ENCODE measurements around the gene MAP3K3.

DNA sequence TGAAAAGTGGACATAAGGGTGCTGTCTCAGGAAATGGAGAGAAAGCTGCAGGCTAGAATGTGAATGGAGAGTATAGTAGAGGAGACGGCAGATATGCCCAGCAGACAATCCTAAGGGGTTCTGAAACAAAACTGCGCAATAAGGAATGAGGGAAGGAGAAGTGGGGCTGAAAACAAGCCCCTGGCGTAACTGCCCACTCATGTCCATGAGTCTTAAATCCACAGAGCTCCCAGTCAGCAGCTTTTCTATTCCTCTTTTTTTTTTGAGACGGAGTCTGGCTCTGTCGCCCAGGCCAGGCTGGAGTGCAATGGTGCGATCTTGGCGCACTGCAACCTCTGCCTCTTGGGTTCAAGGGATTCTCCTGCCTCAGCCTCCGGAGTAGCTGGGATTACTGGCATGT lies 113.5 kb downstream of the MAP3K3 start:
- TF ChIP-seq, protein P1, sequence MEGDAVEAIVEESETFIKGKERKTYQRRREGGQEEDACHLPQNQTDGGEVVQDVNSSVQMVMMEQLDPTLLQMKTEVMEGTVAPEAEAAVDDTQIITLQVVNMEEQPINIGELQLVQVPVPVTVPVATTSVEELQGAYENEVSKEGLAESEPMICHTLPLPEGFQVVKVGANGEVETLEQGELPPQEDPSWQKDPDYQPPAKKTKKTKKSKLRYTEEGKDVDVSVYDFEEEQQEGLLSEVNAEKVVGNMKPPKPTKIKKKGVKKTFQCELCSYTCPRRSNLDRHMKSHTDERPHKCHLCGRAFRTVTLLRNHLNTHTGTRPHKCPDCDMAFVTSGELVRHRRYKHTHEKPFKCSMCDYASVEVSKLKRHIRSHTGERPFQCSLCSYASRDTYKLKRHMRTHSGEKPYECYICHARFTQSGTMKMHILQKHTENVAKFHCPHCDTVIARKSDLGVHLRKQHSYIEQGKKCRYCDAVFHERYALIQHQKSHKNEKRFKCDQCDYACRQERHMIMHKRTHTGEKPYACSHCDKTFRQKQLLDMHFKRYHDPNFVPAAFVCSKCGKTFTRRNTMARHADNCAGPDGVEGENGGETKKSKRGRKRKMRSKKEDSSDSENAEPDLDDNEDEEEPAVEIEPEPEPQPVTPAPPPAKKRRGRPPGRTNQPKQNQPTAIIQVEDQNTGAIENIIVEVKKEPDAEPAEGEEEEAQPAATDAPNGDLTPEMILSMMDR (IDR thresholded peaks at IDR 0.05 in 4 of 5, conservative IDR thresholded peaks at IDR 0.05 in 1 of 5): no peak
- no peak for TF ChIP-seq POLR2A (IDR thresholded peaks at IDR 0.05)

Data from gastrocnemius medialis (tissue), 4 donors.